Hepatocyte (in vitro differentiated cells): Measurements from ENCODE around the gene F2RL3. TPM values are rescaled to one million over a fixed set of nuclear protein-coding genes. Genes with fewer than 3 reads are reported as not detected.

Experiments
- DNase-seq: peaks from one replicate; pipeline ENCODE4 v3.0.0-alpha.2; 2016; ENCODE audit warnings: low spot score
- H2AFZ ChIP-seq: fragments of 200-600 bp; sonication (generic); 2 replicates; pipeline ENCODE4 v1.6.0; 2016; ENCODE audit warnings: antibody characterized with exemption, mild to moderate bottlenecking
- H3K27ac ChIP-seq: fragments of 200-600 bp; sonication (generic); 2 replicates; pipeline ENCODE4 v1.5.1; 2016; ENCODE audit warnings: mild to moderate bottlenecking
- H3K27me3 ChIP-seq: fragments of 200-600 bp; sonication (generic); 2 replicates; pipeline ENCODE4 v1.6.1; 2016
- H3K36me3 ChIP-seq: fragments of 200-600 bp; sonication (generic); replicated peaks from 2 replicates; pipeline ENCODE4 v1.5.1; 2016; ENCODE audit warnings: low read depth; ENCODE audit not compliant: insufficient read depth
- H3K4me1 ChIP-seq: fragments of 200-600 bp; sonication (generic); 2 replicates; pipeline ENCODE4 v1.5.1; 2016; ENCODE audit warnings: mild to moderate bottlenecking, moderate library complexity; ENCODE audit not compliant: insufficient read depth
- H3K4me2 ChIP-seq: fragments of 200-600 bp; sonication (generic); 2 replicates; pipeline ENCODE4 v1.6.0; 2016
- H3K4me3 ChIP-seq: fragments of 200-600 bp; sonication (generic); 2 replicates; pipeline ENCODE4 v1.5.1; 2016; ENCODE audit warnings: mild to moderate bottlenecking
- H3K79me2 ChIP-seq: fragments of 200-600 bp; sonication (generic); 2 replicates; pipeline ENCODE4 v1.6.0; 2017; ENCODE audit warnings: mild to moderate bottlenecking
- H3K9me2 ChIP-seq: fragments of 200-600 bp; sonication (generic); replicated peaks from 2 replicates; pipeline ENCODE4 v1.6.0; 2017; ENCODE audit warnings: mild to moderate bottlenecking; ENCODE audit not compliant: insufficient read depth
- H3K9me3 ChIP-seq: fragments of 200-600 bp; sonication (generic); 2 replicates; pipeline ENCODE4 v1.5.1; 2016; ENCODE audit warnings: low read depth, mild to moderate bottlenecking
- H4K20me1 ChIP-seq: fragments of 200-600 bp; sonication (generic); 2 replicates; pipeline ENCODE4 v1.6.0; 2016; ENCODE audit warnings: mild to moderate bottlenecking; ENCODE audit not compliant: insufficient read depth, poor library complexity, severe bottlenecking
- CTCF ChIP-seq: fragments of 200-600 bp; sonication (generic); IDR thresholded peaks from 2 replicates; pipeline ENCODE4 v1.5.1; 2016; ENCODE audit warnings: antibody characterized with exemption, mild to moderate bottlenecking; ENCODE audit not compliant: poor library complexity
- EZH2 ChIP-seq: fragments of 200-600 bp; sonication (generic); IDR thresholded peaks from 2 replicates; pipeline ENCODE4 v1.6.1; 2016; ENCODE audit warnings: antibody characterized with exemption, mild to moderate bottlenecking, borderline replicate concordance
- EZH2phosphoT487 ChIP-seq: fragments of 200-600 bp; sonication (generic); IDR thresholded peaks from one replicate; pipeline ENCODE4 v1.6.1; 2018; ENCODE audit warnings: antibody characterized with exemption, mild to moderate bottlenecking, low read depth, moderate library complexity; ENCODE audit not compliant: unreplicated experiment, severe bottlenecking
- WGBS: methylation state at CpG from one replicate; pipeline ENCODE4 v1.1.6; 2016; ENCODE audit warnings: low lambda C conversion rate; ENCODE audit errors: missing lambda C conversion rate; 5-methylcytosine and 5-hydroxymethylcytosine counted together
- polyA plus RNA-seq: library from polyadenylated mRNA; unstranded; fragments of >200 nt; fragmentation: Nextera tagmentation; extraction: Ambion mirVana; gene quantifications from 2 replicates; pipeline ENCODE4 v1.2.1, GENCODE V29; 2016
- total RNA-seq: library from RNA; depleted of rRNA; stranded (reverse); fragments of >200 nt; gene quantifications from 2 replicates; pipeline ENCODE4 v1.2.3, GENCODE V29; 2014

Gene F2RL3
- total and polyA plus RNA-seq, 2 experiments from 2014 or later = 0.08 to 0.13 TPM

- TF ChIP-seq CTCF (no peak), EZH2phosphoT487 (no peak), EZH2 (no peak)
- WGBS = 54% methylated on average over 5 of the region's 5 CpGs
- H3K27me3 ChIP-seq = no peaks in the 10 kb centered on the region
- DNase-seq = no peak
- no peaks in the 10 kb centered on the region for H3K9me2 ChIP-seq
- no peak overlapping the region for H3K27ac ChIP-seq
- no peaks in the 10 kb centered on the region for H4K20me1 ChIP-seq
- no peak overlapping the region for H2AFZ ChIP-seq
- H3K79me2 ChIP-seq = no peaks in the 10 kb centered on the region
- no peaks in the 10 kb centered on the region for H3K4me1 ChIP-seq
- no peaks in the 10 kb centered on the region for H3K36me3 ChIP-seq
- H3K9me3 ChIP-seq = no peaks in the 10 kb centered on the region
- no peak overlapping the region for H3K4me3 ChIP-seq
- H3K4me2 ChIP-seq = no peak overlapping the region
These were observed 15.8 kb downstream of the F2RL3 start for GRCh38 chr19:16904599-16904998.

GRCh38 chr19:16908759-16909158 is 20.0 kb downstream of the F2RL3 start:
- H2AFZ ChIP-seq = no peak overlapping the region
- no peak for DNase-seq
- H3K27ac ChIP-seq = no peak overlapping the region
- no peaks in the 10 kb centered on the region for H3K9me2 ChIP-seq
- H3K79me2 ChIP-seq = no peaks in the 10 kb centered on the region
- 78% methylated on average over 12 of the region's 12 CpGs for whole genome bisulfite sequencing
- no peaks in the 10 kb centered on the region for H3K4me1 ChIP-seq
- H3K4me3 ChIP-seq = no peak overlapping the region
- H3K9me3 ChIP-seq = peaks cover 6% of the 10 kb centered on the region
- no peaks in the 10 kb centered on the region for H3K27me3 ChIP-seq
- H3K36me3 ChIP-seq = no peaks in the 10 kb centered on the region
- H4K20me1 ChIP-seq = no peaks in the 10 kb centered on the region
- no peak for TF ChIP-seq EZH2
- TF ChIP-seq CTCF = no peak
- no peak for TF ChIP-seq EZH2phosphoT487
- H3K4me2 ChIP-seq = no peak overlapping the region

- Histone ChIP-seq H3K4me2 (no peak overlapping the region), H3K4me1 (no peaks in the 10 kb centered on the region), H3K4me3 (no peak overlapping the region), H3K36me3 (no peaks in the 10 kb centered on the region), H3K9me2 (no peaks in the 10 kb centered on the region), H4K20me1 (no peaks in the 10 kb centered on the region), H3K27me3 (no peaks in the 10 kb centered on the region), H2AFZ (no peak overlapping the region), H3K79me2 (no peaks in the 10 kb centered on the region), H3K9me3 (peaks cover 6% of the 10 kb centered on the region), H3K27ac (no peak overlapping the region)
- TF ChIP-seq EZH2 = no peak
- TF ChIP-seq CTCF = no peak
- no peak for TF ChIP-seq EZH2phosphoT487
- no peak for DNase-seq
- WGBS = 94% methylated on average over 7 of the region's 7 CpGs
These were observed 22.2 kb downstream of the F2RL3 start for GRCh38 chr19:16911046-16911445.

GRCh38 chr19:16912780-16913179 is 24.0 kb downstream of the F2RL3 start:
- WGBS = 86% methylated on average over 4 of the region's 4 CpGs

More at GRCh38 chr19:16912780-16913179, 24.0 kb downstream of the F2RL3 start:
- Histone ChIP-seq H2AFZ (no peak overlapping the region), H3K36me3 (no peaks in the 10 kb centered on the region), H3K27me3 (no peaks in the 10 kb centered on the region), H4K20me1 (no peaks in the 10 kb centered on the region), H3K27ac (no peak overlapping the region), H3K79me2 (no peaks in the 10 kb centered on the region), H3K4me1 (no peaks in the 10 kb centered on the region), H3K9me3 (peaks cover 6% of the 10 kb centered on the region), H3K9me2 (no peaks in the 10 kb centered on the region), H3K4me2 (no peak overlapping the region), H3K4me3 (no peak overlapping the region)
- no peak for DNase-seq
- no peak for TF ChIP-seq EZH2phosphoT487
